ENCODE measurements around the gene PNMA8B.

DNA sequence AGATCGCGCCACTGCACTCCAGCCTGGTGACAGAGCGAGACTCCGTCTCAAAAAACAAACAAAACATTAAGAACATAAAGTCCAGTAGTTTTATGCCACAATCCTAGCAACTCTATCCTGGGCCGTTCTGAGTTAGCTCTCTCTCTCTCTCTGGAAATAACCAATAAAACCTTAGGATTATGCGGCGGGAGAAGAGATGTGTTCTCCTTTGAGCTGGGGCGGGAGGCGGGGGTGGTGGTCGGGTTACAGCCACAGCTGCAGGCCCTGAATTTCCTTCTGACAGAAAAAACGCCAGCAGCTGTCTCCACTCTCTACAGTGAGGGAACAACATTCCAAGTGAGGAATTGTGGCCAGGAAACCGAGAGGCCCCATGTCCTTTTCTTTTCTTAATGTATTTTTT lies 15.3 kb downstream of the PNMA8B start:
- TF ChIP-seq, protein P1, sequence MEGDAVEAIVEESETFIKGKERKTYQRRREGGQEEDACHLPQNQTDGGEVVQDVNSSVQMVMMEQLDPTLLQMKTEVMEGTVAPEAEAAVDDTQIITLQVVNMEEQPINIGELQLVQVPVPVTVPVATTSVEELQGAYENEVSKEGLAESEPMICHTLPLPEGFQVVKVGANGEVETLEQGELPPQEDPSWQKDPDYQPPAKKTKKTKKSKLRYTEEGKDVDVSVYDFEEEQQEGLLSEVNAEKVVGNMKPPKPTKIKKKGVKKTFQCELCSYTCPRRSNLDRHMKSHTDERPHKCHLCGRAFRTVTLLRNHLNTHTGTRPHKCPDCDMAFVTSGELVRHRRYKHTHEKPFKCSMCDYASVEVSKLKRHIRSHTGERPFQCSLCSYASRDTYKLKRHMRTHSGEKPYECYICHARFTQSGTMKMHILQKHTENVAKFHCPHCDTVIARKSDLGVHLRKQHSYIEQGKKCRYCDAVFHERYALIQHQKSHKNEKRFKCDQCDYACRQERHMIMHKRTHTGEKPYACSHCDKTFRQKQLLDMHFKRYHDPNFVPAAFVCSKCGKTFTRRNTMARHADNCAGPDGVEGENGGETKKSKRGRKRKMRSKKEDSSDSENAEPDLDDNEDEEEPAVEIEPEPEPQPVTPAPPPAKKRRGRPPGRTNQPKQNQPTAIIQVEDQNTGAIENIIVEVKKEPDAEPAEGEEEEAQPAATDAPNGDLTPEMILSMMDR (conservative IDR thresholded peaks at IDR 0.05; ENCODE audit: low read depth, low read length) = no peak
- TF ChIP-seq EZH2 (IDR thresholded peaks at IDR 0.05; ENCODE audit: borderline replicate concordance, low read depth, low read length, poor library complexity, severe bottlenecking) = no peak
